ENCODE results near the gene SLC41A3.

- TF ChIP-seq, protein P1, sequence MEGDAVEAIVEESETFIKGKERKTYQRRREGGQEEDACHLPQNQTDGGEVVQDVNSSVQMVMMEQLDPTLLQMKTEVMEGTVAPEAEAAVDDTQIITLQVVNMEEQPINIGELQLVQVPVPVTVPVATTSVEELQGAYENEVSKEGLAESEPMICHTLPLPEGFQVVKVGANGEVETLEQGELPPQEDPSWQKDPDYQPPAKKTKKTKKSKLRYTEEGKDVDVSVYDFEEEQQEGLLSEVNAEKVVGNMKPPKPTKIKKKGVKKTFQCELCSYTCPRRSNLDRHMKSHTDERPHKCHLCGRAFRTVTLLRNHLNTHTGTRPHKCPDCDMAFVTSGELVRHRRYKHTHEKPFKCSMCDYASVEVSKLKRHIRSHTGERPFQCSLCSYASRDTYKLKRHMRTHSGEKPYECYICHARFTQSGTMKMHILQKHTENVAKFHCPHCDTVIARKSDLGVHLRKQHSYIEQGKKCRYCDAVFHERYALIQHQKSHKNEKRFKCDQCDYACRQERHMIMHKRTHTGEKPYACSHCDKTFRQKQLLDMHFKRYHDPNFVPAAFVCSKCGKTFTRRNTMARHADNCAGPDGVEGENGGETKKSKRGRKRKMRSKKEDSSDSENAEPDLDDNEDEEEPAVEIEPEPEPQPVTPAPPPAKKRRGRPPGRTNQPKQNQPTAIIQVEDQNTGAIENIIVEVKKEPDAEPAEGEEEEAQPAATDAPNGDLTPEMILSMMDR (conservative IDR thresholded peaks at IDR 0.05 in 1 of 2, IDR thresholded peaks at IDR 0.05 in 1 of 2; ENCODE audit: extremely low read depth in 1 of 2, insufficient read depth in 1 of 2, low read depth in 1 of 2, low read length in 2 of 2), result no peak
- TF ChIP-seq EZH2 (IDR thresholded peaks at IDR 0.05; ENCODE audit: borderline replicate concordance, low read length), result no peak
Measured at GRCh38 chr3:126126286-126126685, 42.4 kb upstream of the SLC41A3 start.

All from mammary epithelial cell (primary cell).